ENCODE results near the gene TNS1.

The TNS1 gene

GRCh38 chr2:217941339-217941738 lies 61.5 kb downstream of the TNS1 start:
- peaks cover 7% of the 10 kb centered on the region for H3K27me3 ChIP-seq
- TF ChIP-seq CTCF (IDR thresholded peaks at IDR 0.05): no peak
- H3K4me1 ChIP-seq (ENCODE audit: control insufficient read depth in 1 of 2, insufficient read depth in 1 of 2, low read depth in 1 of 2, low read length in 1 of 2): no peaks in the 10 kb centered on the region
- no peak overlapping the region for H3K4me3 ChIP-seq (ENCODE audit: low read depth in 1 of 2, low read length in 1 of 2)
- H3K27ac ChIP-seq: no peak overlapping the region
- H3K9me3 ChIP-seq: no peaks in the 10 kb centered on the region
- no peaks in the 10 kb centered on the region for H3K36me3 ChIP-seq

GRCh38 chr2:217940261-217941220 lies 62.3 kb downstream of the TNS1 start:
- Histone ChIP-seq H3K4me3 (ENCODE audit: low read depth in 1 of 2, low read length in 1 of 2) (no peak overlapping the region), H3K27ac (no peak overlapping the region), H3K36me3 (no peaks in the 10 kb centered on the region), H3K9me3 (no peaks in the 10 kb centered on the region), H3K27me3 (peaks cover 7% of the 10 kb centered on the region), H3K4me1 (ENCODE audit: control insufficient read depth in 1 of 2, insufficient read depth in 1 of 2, low read depth in 1 of 2, low read length in 1 of 2) (no peaks in the 10 kb centered on the region)
- no peak for TF ChIP-seq CTCF (IDR thresholded peaks at IDR 0.05)

GRCh38 chr2:217939629-217940245 lies 63.1 kb downstream of the TNS1 start:
- Histone ChIP-seq H3K27me3 (peaks cover 7% of the 10 kb centered on the region), H3K4me1 (ENCODE audit: control insufficient read depth in 1 of 2, insufficient read depth in 1 of 2, low read depth in 1 of 2, low read length in 1 of 2) (peaks cover 5% of the 10 kb centered on the region in 2 experiments), H3K36me3 (no peaks in the 10 kb centered on the region), H3K4me3 (ENCODE audit: low read depth in 1 of 2, low read length in 1 of 2) (no peak overlapping the region), H3K27ac (no peak overlapping the region), H3K9me3 (no peaks in the 10 kb centered on the region)
- no peak for TF ChIP-seq CTCF (IDR thresholded peaks at IDR 0.05)

GRCh38 chr2:217939220-217939619 lies 63.6 kb downstream of the TNS1 start:
- Histone ChIP-seq H3K27ac (no peak overlapping the region), H3K4me3 (ENCODE audit: low read depth in 1 of 2, low read length in 1 of 2) (no peak overlapping the region), H3K27me3 (peaks cover 7% of the 10 kb centered on the region), H3K4me1 (ENCODE audit: control insufficient read depth in 1 of 2, insufficient read depth in 1 of 2, low read depth in 1 of 2, low read length in 1 of 2) (peaks cover 10% of the 10 kb centered on the region in 2 experiments), H3K9me3 (no peaks in the 10 kb centered on the region), H3K36me3 (no peaks in the 10 kb centered on the region)
- no peak for TF ChIP-seq CTCF (IDR thresholded peaks at IDR 0.05)

GRCh38 chr2:217938036-217938435 lies 64.8 kb downstream of the TNS1 start:
- Histone ChIP-seq H3K36me3 (no peaks in the 10 kb centered on the region), H3K4me1 (ENCODE audit: control insufficient read depth in 1 of 2, insufficient read depth in 1 of 2, low read depth in 1 of 2, low read length in 1 of 2) (peaks cover 10% of the 10 kb centered on the region in 2 experiments), H3K27ac (no peak overlapping the region), H3K4me3 (ENCODE audit: low read depth in 1 of 2, low read length in 1 of 2) (no peak overlapping the region), H3K27me3 (no peaks in the 10 kb centered on the region), H3K9me3 (no peaks in the 10 kb centered on the region)
- no peak for TF ChIP-seq CTCF (IDR thresholded peaks at IDR 0.05)

Measured in neutrophil (primary cell).